BLaER1 (cell line): ENCODE data around the gene SLC19A1.
A peak's percentile ranks its signal among the peaks of the same experiment; 100 is the strongest.

Experiments used
- H3K27ac ChIP-seq: shearing (Covaris generic); formaldehyde crosslinking; 2 replicates; pipeline ENCODE4 v1.8.1; 2022
- H3K27me3 ChIP-seq: shearing (Covaris generic); formaldehyde crosslinking; 2 replicates; pipeline ENCODE4 v1.8.1; 2022
- H3K36me3 ChIP-seq: shearing (Covaris generic); formaldehyde crosslinking; 2 replicates; pipeline ENCODE4 v1.8.1; 2022
- H3K4me1 ChIP-seq: shearing (Covaris generic); formaldehyde crosslinking; 2 replicates; pipeline ENCODE4 v1.8.1; 2022
- H3K4me2 ChIP-seq: shearing (Covaris generic); formaldehyde crosslinking; 2 replicates; pipeline ENCODE4 v1.8.1; 2022
- H3K4me3 ChIP-seq: shearing (Covaris generic); formaldehyde crosslinking; 2 replicates; pipeline ENCODE4 v1.8.1; 2022
- H3K9ac ChIP-seq: shearing (Covaris generic); formaldehyde crosslinking; 2 replicates; pipeline ENCODE4 v1.8.1; 2022
- H3K9me3 ChIP-seq: shearing (Covaris generic); formaldehyde crosslinking; 2 replicates; pipeline ENCODE4 v1.8.1; 2022
- H4K20me1 ChIP-seq: shearing (Covaris generic); formaldehyde crosslinking; 2 replicates; pipeline ENCODE4 v1.8.1; 2022
- Cebpa-rat ChIP-seq: shearing (Covaris generic); IDR thresholded peaks from 2 replicates; pipeline ENCODE4 v1.8.1; 2022

SLC19A1 gene

DNA sequence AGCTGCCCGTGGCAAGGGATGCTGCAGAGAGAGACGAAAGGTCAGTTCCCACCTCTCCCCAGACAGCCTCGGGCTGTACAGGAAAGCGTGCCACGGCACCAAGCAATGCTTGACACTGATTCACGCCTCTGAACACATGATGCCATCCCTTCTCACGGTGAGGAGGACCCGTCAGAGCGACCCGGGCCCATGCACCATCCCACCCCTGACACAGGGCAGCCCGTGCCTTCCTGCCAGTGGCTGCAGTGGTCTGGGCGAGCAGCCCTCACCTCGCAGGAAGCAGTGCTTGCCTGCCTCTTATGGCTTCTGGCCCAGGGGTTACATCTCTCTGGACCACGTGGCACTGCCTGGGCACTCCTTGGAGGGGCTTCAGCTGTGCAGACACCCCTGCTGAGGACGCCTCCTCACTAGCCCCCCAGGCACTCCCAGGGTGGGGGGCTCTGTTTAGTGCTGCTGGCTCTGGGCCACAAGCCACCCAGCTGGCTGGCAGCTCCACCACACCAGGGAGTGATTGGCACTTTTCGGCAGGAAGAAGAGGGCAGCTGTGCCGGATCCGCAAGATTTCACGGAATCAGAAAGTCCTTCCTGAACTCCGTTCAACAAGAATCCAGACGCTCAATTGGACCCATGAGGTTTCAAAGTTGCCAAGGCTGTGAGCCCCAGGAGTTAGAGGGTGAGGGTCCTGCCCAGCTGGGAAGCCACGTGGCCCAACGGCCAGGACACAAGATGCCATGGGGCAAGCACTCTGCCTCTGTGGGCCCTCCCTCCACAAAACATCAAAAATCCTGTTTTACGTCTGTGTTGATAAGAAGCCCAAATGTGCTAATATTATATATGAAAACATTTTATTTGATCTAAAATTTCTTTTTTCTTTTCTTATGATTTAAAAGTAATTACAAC is 34.8 kb upstream of the SLC19A1 start:
- peak overlapping the region; percentile 73 for H3K4me2 ChIP-seq
- no peaks in the 10 kb centered on the region for H4K20me1 ChIP-seq
- H3K9ac ChIP-seq, result no peak overlapping the region
- no peaks in the 10 kb centered on the region for H3K9me3 ChIP-seq
- peaks cover 44% of the 10 kb centered on the region for H3K4me1 ChIP-seq
- no peak for TF ChIP-seq Cebpa-rat
- no peaks in the 10 kb centered on the region for H3K36me3 ChIP-seq
- no peak overlapping the region for H3K4me3 ChIP-seq
- no peak overlapping the region for H3K27ac ChIP-seq
- H3K27me3 ChIP-seq, result no peaks in the 10 kb centered on the region

DNA sequence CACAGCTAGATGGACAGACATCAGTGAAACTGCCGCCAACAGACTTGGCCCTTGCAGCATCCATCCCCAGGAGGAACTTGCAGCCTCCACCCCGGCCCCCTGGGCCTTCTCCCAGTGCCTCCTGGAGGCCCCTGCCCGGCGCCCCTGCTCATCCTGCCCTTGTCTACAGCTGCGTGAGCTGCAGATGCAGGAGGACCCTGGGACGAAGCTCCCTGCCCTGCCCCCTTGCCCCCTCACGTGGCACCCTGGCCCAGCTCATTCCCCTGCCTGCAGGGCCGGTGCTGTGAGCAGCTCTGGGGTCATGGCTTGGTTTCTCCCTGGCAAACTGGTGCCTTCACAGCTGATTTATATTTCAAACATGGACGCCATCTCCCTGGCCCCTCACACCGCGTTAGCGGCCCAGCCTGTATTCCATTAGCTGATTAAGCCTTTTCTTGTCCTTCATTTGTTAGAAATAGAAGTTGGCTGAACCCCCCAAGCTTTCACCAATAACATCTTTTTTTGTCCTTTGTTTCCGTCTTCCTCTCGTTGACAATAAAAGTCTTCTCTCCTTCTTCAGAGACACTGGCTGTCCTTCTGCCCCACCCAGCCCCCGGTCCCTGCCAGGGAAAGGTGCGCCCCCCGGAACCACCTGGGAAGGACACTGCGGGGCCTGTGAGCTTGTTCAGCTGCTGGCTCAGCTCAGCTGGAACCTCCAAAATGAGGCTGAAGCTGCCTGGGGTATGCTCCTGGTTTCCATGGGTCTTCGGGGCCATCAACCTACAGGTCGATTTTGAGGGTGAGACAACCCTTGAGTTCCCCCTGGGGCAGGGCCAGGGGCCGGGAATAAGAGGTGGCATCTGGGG is 34.0 kb upstream of the SLC19A1 start:
- Histone ChIP-seq H3K27ac (0 out of 2 replicates have a peak overlapping the region, but pooled peaks have one; percentile 38), H3K4me3 (no peak overlapping the region), H3K27me3 (no peaks in the 10 kb centered on the region), H3K9me3 (no peaks in the 10 kb centered on the region), H3K9ac (no peak overlapping the region), H3K4me1 (peaks cover 53% of the 10 kb centered on the region), H4K20me1 (no peaks in the 10 kb centered on the region), H3K4me2 (peak overlapping the region; percentile 73), H3K36me3 (no peaks in the 10 kb centered on the region)
- no peak for TF ChIP-seq Cebpa-rat

DNA sequence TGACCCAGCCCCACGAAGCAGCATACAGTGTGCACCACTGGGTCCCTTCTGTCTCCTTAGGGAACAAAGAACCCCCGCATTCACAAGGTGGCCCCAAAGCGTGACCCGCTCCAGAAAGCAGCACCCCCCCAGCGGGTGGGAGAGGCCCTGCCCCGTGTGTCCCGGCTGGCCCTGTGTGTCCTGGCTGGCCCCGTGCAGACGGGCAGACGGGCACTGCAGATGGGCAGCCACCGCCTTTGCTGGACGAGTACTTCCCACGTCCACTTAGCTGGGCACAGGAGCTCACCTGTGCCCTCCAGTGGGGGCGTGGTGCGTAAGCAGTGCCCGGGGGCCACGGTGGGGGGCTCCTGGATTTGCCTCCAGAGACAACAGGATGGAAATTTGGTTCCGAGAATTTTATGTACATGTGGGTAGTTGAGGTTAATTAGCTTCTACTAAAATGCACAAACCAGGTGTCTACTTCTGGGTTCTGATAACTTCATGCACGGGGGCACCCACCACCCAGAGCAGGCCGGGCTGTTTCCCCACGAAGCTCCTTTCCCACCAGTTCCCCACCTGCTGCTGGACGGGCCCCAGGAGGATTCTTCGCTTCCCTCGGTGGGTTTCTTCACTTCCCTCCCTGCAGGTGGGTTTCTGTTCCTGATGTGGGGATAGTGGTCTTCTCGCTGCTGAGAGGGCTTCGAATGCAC is 33.2 kb upstream of the SLC19A1 start:
- no peaks in the 10 kb centered on the region for H3K27me3 ChIP-seq
- H3K9me3 ChIP-seq, result no peaks in the 10 kb centered on the region
- peaks cover 60% of the 10 kb centered on the region for H3K4me1 ChIP-seq
- H4K20me1 ChIP-seq, result no peaks in the 10 kb centered on the region
- no peak for TF ChIP-seq Cebpa-rat
- H3K36me3 ChIP-seq, result no peaks in the 10 kb centered on the region
- H3K9ac ChIP-seq, result no peak overlapping the region
- peak overlapping the region; percentile 73 for H3K4me2 ChIP-seq
- no peak overlapping the region for H3K4me3 ChIP-seq
- 0 out of 2 replicates have a peak overlapping the region, but pooled peaks have one; percentile 38 for H3K27ac ChIP-seq

DNA sequence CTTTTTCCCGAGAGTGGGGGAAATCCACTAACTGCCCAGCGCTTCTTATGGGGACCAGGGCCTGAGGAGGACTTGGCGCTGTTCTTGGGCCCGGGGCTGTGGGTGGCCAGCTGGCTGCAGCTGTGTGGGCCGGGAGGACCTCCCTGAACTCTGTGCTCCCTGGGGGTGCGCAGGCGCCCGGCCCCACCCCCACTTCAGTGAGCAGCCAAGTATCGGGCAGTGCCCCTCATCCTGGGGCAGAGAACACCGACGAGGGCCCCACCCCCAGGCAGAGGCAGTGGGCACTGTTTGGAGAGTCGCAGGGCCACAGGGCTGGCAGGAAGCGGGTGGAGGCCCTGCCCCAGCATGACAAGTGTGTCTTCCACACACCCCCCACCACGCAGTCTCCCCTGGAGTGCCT is 32.5 kb upstream of the SLC19A1 start:
- Histone ChIP-seq H4K20me1 (no peaks in the 10 kb centered on the region), H3K27ac (peak overlapping the region; percentile 35; the same call in 1 of the 2 replicates), H3K27me3 (no peaks in the 10 kb centered on the region), H3K9me3 (no peaks in the 10 kb centered on the region), H3K9ac (no peak overlapping the region), H3K4me3 (no peak overlapping the region), H3K36me3 (no peaks in the 10 kb centered on the region), H3K4me1 (peaks cover 65% of the 10 kb centered on the region), H3K4me2 (peak overlapping the region; percentile 73)
- no peak for TF ChIP-seq Cebpa-rat

DNA sequence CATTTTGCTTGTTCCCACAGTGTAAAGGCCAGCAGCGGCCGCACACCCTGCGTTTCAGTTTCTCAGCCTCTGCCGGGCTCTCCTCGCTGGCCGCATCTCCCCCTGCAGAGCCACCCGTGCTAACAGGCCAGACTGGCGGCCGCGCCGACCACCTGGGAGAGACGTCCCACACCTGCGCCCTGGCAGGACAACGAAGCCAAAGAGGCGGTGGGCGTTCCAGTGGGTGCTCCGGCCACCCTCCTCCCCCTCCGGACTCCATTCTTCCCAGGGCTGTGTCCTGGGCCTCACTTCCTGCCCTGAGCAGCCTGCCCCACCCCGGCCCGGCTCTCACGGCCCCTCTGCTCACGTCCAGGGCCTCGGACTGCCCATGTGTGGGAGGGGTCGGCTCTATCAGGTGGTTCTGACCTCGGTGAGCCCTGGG is 31.9 kb upstream of the SLC19A1 start:
- Histone ChIP-seq H3K27ac (peak overlapping the region; percentile 35; the same call in 1 of the 2 replicates), H3K4me3 (no peak overlapping the region), H4K20me1 (no peaks in the 10 kb centered on the region), H3K4me2 (peak overlapping the region; percentile 73), H3K9ac (0 out of 2 replicates have a peak overlapping the region, but pooled peaks have one; percentile 10), H3K27me3 (no peaks in the 10 kb centered on the region), H3K4me1 (peaks cover 65% of the 10 kb centered on the region), H3K9me3 (no peaks in the 10 kb centered on the region), H3K36me3 (no peaks in the 10 kb centered on the region)
- no peak for TF ChIP-seq Cebpa-rat

DNA sequence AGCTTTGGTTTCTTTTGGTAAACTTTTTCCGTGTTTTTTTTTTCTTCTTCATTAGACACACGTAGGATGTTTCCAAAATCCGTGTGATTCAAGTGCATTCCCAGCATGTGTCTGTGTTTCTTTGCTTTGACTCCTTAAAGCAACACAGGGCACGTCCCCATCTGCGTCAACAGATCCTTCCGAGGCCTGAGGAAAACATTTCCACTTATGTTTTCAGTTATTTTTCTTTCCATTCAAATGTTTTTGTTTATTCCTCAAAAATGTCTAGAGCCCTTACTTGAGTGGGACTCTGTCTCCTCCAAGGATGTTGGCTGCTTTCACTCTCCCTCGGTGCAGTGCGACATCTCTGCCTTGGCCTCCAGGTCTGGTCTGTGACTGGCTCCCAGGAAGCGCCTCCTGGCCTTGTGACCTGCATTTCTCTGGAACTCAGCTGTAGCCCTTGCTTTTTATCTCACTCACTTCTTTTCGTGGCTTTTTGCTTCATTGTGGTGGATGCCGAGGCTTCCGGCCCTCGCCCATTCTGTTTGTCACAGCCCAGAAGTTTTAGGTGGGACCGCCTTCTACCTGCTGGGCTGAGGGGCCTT is 31.3 kb upstream of the SLC19A1 start:
- Histone ChIP-seq H3K9me3 (no peaks in the 10 kb centered on the region), H3K4me3 (no peak overlapping the region), H3K36me3 (no peaks in the 10 kb centered on the region), H3K4me2 (peak overlapping the region; percentile 73), H3K27ac (peak overlapping the region; percentile 27; the same call in 1 of the 2 replicates), H3K9ac (0 out of 2 replicates have a peak overlapping the region, but pooled peaks have one; percentile 10), H4K20me1 (no peaks in the 10 kb centered on the region), H3K27me3 (no peaks in the 10 kb centered on the region), H3K4me1 (peaks cover 65% of the 10 kb centered on the region)
- TF ChIP-seq Cebpa-rat, result no peak

DNA sequence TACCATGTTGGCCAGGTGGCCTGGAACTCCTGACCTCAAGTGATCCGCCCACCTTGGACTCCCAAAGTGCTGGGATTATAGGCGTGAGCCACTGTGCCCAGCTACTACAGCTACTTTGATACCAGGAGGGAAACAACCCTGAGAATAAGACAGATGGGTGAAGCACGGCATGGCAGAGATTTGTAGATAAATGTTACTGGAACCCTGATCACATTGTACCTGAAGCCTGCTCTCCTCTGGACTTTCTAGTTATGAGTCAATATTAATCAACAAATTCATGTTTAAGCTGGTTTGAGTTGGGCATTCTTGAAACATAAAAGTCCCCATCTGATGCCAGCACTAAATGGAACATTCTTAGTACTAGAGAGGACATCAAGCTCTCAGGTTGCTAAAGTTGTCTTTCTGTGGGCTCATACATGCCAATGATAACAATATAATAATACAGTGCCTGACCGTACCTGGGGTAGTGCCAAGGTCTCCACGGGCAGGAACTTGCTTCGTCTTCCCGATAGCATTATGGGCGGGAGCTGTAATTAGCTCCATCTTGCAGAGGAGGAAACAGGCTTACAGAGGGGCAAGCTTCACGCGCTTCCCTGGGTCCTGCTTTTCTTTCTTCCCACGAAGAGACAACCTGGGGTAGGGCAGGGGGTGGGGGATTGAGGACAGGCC is 30.7 kb upstream of the SLC19A1 start:
- H3K36me3 ChIP-seq, result no peaks in the 10 kb centered on the region
- H3K4me2 ChIP-seq, result no peak overlapping the region
- peaks cover 65% of the 10 kb centered on the region for H3K4me1 ChIP-seq
- H4K20me1 ChIP-seq, result no peaks in the 10 kb centered on the region
- no peak for TF ChIP-seq Cebpa-rat
- H3K9ac ChIP-seq, result no peak overlapping the region
- H3K4me3 ChIP-seq, result no peak overlapping the region
- no peak overlapping the region for H3K27ac ChIP-seq
- H3K27me3 ChIP-seq, result no peaks in the 10 kb centered on the region
- H3K9me3 ChIP-seq, result no peaks in the 10 kb centered on the region

DNA sequence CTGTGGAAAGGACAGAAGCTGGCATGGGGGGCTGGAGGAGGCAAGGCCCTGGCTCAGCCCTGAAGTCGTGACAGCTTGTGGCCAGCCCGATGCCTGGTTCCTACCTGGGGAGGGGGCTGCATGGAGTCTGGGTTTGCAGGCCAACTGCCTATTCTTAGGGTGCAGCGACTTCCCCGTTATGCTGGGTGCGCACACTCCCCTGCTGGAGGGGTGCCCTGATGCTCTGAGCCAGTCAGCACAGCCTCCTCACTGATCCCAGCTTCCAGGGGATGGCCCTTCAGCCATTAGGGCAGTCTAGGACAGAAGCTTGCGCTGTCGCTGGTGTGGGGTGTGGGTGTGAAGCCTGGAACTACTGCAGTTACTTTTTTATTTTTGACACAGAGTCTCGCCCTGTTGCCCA is 30.0 kb upstream of the SLC19A1 start:
- Histone ChIP-seq H3K9ac (no peak overlapping the region), H3K4me3 (no peak overlapping the region), H4K20me1 (no peaks in the 10 kb centered on the region), H3K27me3 (no peaks in the 10 kb centered on the region), H3K4me2 (peak overlapping the region; percentile 75), H3K27ac (no peak overlapping the region), H3K36me3 (no peaks in the 10 kb centered on the region), H3K9me3 (no peaks in the 10 kb centered on the region), H3K4me1 (peaks cover 64% of the 10 kb centered on the region)
- TF ChIP-seq Cebpa-rat, result no peak
